Neural cell (in vitro differentiated cells): ENCODE results near the gene TOMM40. TPM values are rescaled to one million over a fixed set of nuclear protein-coding genes. Genes with fewer than 3 reads are reported as not detected.

Source experiments
- H2AFZ ChIP-seq: fragments of 200-600, 300-800 bp; sonication (generic), shearing (Covaris generic); 2 replicates; pipeline ENCODE4 v1.6.0; 2014; ENCODE audit warnings: low read depth, mild to moderate bottlenecking, antibody characterized with exemption, low read length, moderate library complexity
- H3F3A ChIP-seq: fragments of 200-600 bp; shearing (Covaris generic); 2 replicates; pipeline ENCODE4 v1.6.1; 2016; ENCODE audit warnings: mild to moderate bottlenecking, moderate library complexity, mixed read lengths, antibody characterized with exemption, low read length; ENCODE audit not compliant: insufficient read depth, poor library complexity, severe bottlenecking
- H3K27ac ChIP-seq: fragments of 200-600, 300-800 bp; sonication (generic), shearing (Covaris generic); 2 replicates; pipeline ENCODE4 v1.5.1; 2014; ENCODE audit warnings: mild to moderate bottlenecking, low read length, moderate library complexity
- H3K27me3 ChIP-seq: fragments of 300-800, 200-600 bp; sonication (generic), shearing (Covaris generic); 2 replicates; pipeline ENCODE4 v1.6.0; 2014; ENCODE audit warnings: mild to moderate bottlenecking, low read depth, low read length, moderate library complexity; ENCODE audit not compliant: insufficient read depth
- H3K36me3 ChIP-seq: fragments of 300-800, 200-600 bp; sonication (generic), shearing (Covaris generic); 2 replicates; pipeline ENCODE4 v1.5.1; 2014; ENCODE audit warnings: mild to moderate bottlenecking, antibody characterized with exemption, low read length, moderate library complexity; ENCODE audit not compliant: insufficient read depth
- H3K4me2 ChIP-seq: fragments of 300-800, 200-600 bp; sonication (generic), shearing (Covaris generic); 2 replicates; pipeline ENCODE4 v1.6.0; 2014; ENCODE audit warnings: mild to moderate bottlenecking, low read length
- H3K4me3 ChIP-seq: fragments of 300-800, 200-600 bp; sonication (generic), shearing (Covaris generic); 2 replicates; pipeline ENCODE4 v1.5.1; 2014; ENCODE audit warnings: mild to moderate bottlenecking, low read length, moderate library complexity
- H3K79me2 ChIP-seq: fragments of 200-600 bp; shearing (Covaris generic); replicated peaks from 2 replicates; pipeline ENCODE4 v1.6.0; 2014; ENCODE audit warnings: mild to moderate bottlenecking, low read length, moderate library complexity; ENCODE audit not compliant: insufficient read depth
- H3K9ac ChIP-seq: fragments of 300-800, 200-600 bp; sonication (generic), shearing (Covaris generic); 2 replicates; pipeline ENCODE4 v1.6.1; 2016; ENCODE audit warnings: mild to moderate bottlenecking, low read length, mixed read lengths
- H3K9me2 ChIP-seq: fragments of 200-600 bp; shearing (Covaris generic); 2 replicates; pipeline ENCODE4 v1.6.1; 2016; ENCODE audit warnings: mild to moderate bottlenecking, low read length, mixed read lengths; ENCODE audit not compliant: insufficient read depth
- H3K9me3 ChIP-seq: fragments of 200-600, 300-800 bp; sonication (generic), shearing (Covaris generic); 2 replicates; pipeline ENCODE4 v1.6.1; 2016; ENCODE audit warnings: mild to moderate bottlenecking, mixed run types, low read length, moderate library complexity, mixed read lengths
- H4K20me1 ChIP-seq: fragments of 200-600 bp; shearing (Covaris generic); 2 replicates; pipeline ENCODE4 v1.6.1; 2016; ENCODE audit warnings: mild to moderate bottlenecking, mixed run types; ENCODE audit not compliant: insufficient read depth
- EP300 ChIP-seq: fragments of 450-650 bp; conservative IDR thresholded peaks from 2 replicates; pipeline ENCODE4 v1.6.1; 2014; ENCODE audit warnings: antibody characterized with exemption, mild to moderate bottlenecking, moderate library complexity; ENCODE audit not compliant: poor library complexity, severe bottlenecking
- EZH2 ChIP-seq: fragments of 200-600, 300-800 bp; shearing (Covaris generic), sonication (generic); IDR thresholded peaks from 2 replicates; pipeline ENCODE4 v1.6.1; 2014; ENCODE audit warnings: antibody characterized with exemption, low read length, borderline replicate concordance, mild to moderate bottlenecking; ENCODE audit not compliant: insufficient read depth, poor library complexity, severe bottlenecking
- MXI1 ChIP-seq: fragments of 450-650 bp; conservative IDR thresholded peaks from 2 replicates; pipeline ENCODE4 v1.6.1; 2014; ENCODE audit warnings: antibody characterized with exemption, mild to moderate bottlenecking; ENCODE audit not compliant: poor library complexity, severe bottlenecking
- POLR2AphosphoS5 ChIP-seq: IDR thresholded peaks from 2 replicates; pipeline ENCODE4 v1.6.1; 2012
- RAD21 ChIP-seq: fragments of 450-650 bp; conservative IDR thresholded peaks from 2 replicates; pipeline ENCODE4 v1.6.1; 2014; ENCODE audit warnings: antibody characterized with exemption, mild to moderate bottlenecking, moderate library complexity
- SMC3 ChIP-seq: fragments of 450-650 bp; conservative IDR thresholded peaks from 2 replicates; pipeline ENCODE4 v1.6.1; 2014; ENCODE audit warnings: antibody characterized with exemption, mild to moderate bottlenecking, moderate library complexity; ENCODE audit not compliant: poor library complexity
- TAF1 ChIP-seq: IDR thresholded peaks from 2 replicates; pipeline ENCODE4 v1.6.1; 2012; ENCODE audit warnings: low read depth
- polyA plus RNA-seq: library from polyadenylated mRNA; depleted of rRNA; stranded (reverse); fragments of >200 nt; gene quantifications from 2 replicates; pipeline ENCODE4 v1.2.3, GENCODE V29; 2014
- TF ChIP-seq, protein P1 (sequence below): fragments of 450-650 bp; IDR thresholded peaks from 2 replicates; pipeline ENCODE4 v1.5.1; 2014; ENCODE audit warnings: antibody characterized with exemption, mild to moderate bottlenecking, moderate library complexity; ENCODE audit not compliant: poor library complexity, severe bottlenecking
- TF ChIP-seq, protein P2 (sequence below): IDR thresholded peaks from 2 replicates; pipeline ENCODE4 v1.6.1; 2012; ENCODE audit warnings: borderline replicate concordance

Gene TOMM40
- polyA plus RNA-seq, 1 donor from 2014 or later: 48.4 TPM

DNA sequence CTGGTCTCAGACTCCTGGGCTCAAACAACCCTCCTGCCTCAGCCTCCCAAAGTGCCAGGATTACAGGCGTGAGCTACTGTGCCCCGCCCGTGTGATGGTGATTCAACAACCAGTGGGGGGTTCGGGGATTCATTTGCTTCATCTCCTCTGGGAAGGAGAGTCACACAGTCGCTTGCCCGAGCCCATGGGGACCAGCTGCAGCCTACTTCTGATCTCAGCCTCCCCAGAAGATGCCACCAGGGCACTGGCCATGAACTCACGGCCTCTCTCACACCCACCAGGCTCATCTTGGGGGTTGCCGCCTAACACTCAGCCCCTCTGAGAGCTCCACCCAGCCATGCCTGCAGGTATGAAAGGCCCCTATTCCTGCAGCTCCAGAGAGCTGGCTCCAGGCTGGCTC is 6.8 kb downstream of the TOMM40 start (continued):
- TF ChIP-seq EP300 (no peak), SMC3 (no peak)

- H3K36me3 ChIP-seq: no peaks in the 10 kb centered on the region
- no peaks in the 10 kb centered on the region for H3K9me2 ChIP-seq
- no peaks in the 10 kb centered on the region for H3K27me3 ChIP-seq
- H3K9ac ChIP-seq: no peak overlapping the region
- H3F3A ChIP-seq: no peaks in the 10 kb centered on the region
- no peaks in the 10 kb centered on the region for H4K20me1 ChIP-seq
- no peak overlapping the region for H2AFZ ChIP-seq
- H3K4me3 ChIP-seq: no peak overlapping the region
- no peak overlapping the region for H3K4me2 ChIP-seq
- no peaks in the 10 kb centered on the region for H3K79me2 ChIP-seq
- no peaks in the 10 kb centered on the region for H3K9me3 ChIP-seq
- TF ChIP-seq, protein P1, sequence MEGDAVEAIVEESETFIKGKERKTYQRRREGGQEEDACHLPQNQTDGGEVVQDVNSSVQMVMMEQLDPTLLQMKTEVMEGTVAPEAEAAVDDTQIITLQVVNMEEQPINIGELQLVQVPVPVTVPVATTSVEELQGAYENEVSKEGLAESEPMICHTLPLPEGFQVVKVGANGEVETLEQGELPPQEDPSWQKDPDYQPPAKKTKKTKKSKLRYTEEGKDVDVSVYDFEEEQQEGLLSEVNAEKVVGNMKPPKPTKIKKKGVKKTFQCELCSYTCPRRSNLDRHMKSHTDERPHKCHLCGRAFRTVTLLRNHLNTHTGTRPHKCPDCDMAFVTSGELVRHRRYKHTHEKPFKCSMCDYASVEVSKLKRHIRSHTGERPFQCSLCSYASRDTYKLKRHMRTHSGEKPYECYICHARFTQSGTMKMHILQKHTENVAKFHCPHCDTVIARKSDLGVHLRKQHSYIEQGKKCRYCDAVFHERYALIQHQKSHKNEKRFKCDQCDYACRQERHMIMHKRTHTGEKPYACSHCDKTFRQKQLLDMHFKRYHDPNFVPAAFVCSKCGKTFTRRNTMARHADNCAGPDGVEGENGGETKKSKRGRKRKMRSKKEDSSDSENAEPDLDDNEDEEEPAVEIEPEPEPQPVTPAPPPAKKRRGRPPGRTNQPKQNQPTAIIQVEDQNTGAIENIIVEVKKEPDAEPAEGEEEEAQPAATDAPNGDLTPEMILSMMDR: no peak
- TF ChIP-seq, protein P2, sequence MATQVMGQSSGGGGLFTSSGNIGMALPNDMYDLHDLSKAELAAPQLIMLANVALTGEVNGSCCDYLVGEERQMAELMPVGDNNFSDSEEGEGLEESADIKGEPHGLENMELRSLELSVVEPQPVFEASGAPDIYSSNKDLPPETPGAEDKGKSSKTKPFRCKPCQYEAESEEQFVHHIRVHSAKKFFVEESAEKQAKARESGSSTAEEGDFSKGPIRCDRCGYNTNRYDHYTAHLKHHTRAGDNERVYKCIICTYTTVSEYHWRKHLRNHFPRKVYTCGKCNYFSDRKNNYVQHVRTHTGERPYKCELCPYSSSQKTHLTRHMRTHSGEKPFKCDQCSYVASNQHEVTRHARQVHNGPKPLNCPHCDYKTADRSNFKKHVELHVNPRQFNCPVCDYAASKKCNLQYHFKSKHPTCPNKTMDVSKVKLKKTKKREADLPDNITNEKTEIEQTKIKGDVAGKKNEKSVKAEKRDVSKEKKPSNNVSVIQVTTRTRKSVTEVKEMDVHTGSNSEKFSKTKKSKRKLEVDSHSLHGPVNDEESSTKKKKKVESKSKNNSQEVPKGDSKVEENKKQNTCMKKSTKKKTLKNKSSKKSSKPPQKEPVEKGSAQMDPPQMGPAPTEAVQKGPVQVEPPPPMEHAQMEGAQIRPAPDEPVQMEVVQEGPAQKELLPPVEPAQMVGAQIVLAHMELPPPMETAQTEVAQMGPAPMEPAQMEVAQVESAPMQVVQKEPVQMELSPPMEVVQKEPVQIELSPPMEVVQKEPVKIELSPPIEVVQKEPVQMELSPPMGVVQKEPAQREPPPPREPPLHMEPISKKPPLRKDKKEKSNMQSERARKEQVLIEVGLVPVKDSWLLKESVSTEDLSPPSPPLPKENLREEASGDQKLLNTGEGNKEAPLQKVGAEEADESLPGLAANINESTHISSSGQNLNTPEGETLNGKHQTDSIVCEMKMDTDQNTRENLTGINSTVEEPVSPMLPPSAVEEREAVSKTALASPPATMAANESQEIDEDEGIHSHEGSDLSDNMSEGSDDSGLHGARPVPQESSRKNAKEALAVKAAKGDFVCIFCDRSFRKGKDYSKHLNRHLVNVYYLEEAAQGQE: no peak
- TF ChIP-seq EP300 (no peak), EZH2 (no peak), RAD21 (no peak), MXI1 (no peak), SMC3 (no peak), POLR2AphosphoS5 (no peak)
- H3K27ac ChIP-seq: no peak overlapping the region
These were observed 9.5 kb downstream of the TOMM40 start for GRCh38 chr19:44900328-44901244.

DNA sequence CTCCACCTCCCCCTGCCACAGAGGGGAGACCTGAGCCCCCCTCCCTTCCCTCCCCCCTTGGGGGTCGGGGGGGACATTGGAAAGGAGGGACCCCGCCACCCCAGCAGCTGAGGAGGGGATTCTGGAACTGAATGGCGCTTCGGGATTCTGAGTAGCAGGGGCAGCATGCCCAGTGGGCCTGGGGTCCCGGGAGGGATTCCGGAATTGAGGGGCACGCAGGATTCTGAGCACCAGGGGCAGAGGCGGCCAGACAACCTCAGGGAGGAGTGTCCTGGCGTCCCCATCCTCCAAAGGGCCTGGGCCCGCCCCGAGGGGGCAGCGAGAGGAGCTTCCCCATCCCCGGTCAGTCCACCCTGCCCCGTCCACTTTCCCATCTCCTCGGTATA is 12.2 kb downstream of the TOMM40 start:
- Histone ChIP-seq H3K9me3 (no peaks in the 10 kb centered on the region), H4K20me1 (no peaks in the 10 kb centered on the region), H3K79me2 (no peaks in the 10 kb centered on the region), H3K9ac (no peak overlapping the region), H3K27me3 (peaks cover 8% of the 10 kb centered on the region), H3K4me3 (no peak overlapping the region), H3F3A (no peaks in the 10 kb centered on the region), H2AFZ (no peak overlapping the region), H3K36me3 (no peaks in the 10 kb centered on the region), H3K9me2 (no peaks in the 10 kb centered on the region), H3K27ac (no peak overlapping the region), H3K4me2 (no peak overlapping the region)
- TF ChIP-seq MXI1 (no peak), EP300 (no peak), TAF1 (no peak), POLR2AphosphoS5 (no peak), EZH2 (no peak), SMC3 (no peak), RAD21 (no peak)
- TF ChIP-seq, protein P2: no peak
- TF ChIP-seq, protein P1: no peak
